GM21447 (cell line): ENCODE measurements around the gene TGFBR3.

Source experiments
- ATAC-seq: cut with Tn5 transposase; IDR thresholded peaks from one replicate; pipeline ENCODE4 v1.9.1; 2021; ENCODE audit not compliant: unreplicated experiment

The TGFBR3 gene

GRCh38 chr1:91741906-91742305, 144.0 kb downstream of the TGFBR3 start:
- ATAC-seq: no peak

GRCh38 chr1:91741301-91741700, 144.7 kb downstream of the TGFBR3 start:
- no peak for ATAC-seq

GRCh38 chr1:91737650-91738049, 148.3 kb downstream of the TGFBR3 start:
- ATAC-seq: no peak

GRCh38 chr1:91736715-91737615, 149.0 kb downstream of the TGFBR3 start:
- ATAC-seq: no peak

GRCh38 chr1:91736146-91736714, 149.7 kb downstream of the TGFBR3 start:
- no peak for ATAC-seq

- no peak for ATAC-seq
Observed at GRCh38 chr1:91735266-91735845, 150.6 kb downstream of the TGFBR3 start.

- ATAC-seq: no peak
Observed at GRCh38 chr1:91734761-91735160, 151.2 kb downstream of the TGFBR3 start.

GRCh38 chr1:91733108-91733710, 152.7 kb downstream of the TGFBR3 start:
- no peak for ATAC-seq

- no peak for ATAC-seq
Observed at GRCh38 chr1:91732291-91733107, 153.5 kb downstream of the TGFBR3 start.

- peak; percentile 42 for ATAC-seq
Observed at GRCh38 chr1:91731815-91732214, 154.1 kb downstream of the TGFBR3 start.

GRCh38 chr1:91730801-91731732, 154.9 kb downstream of the TGFBR3 start:
- ATAC-seq: no peak

GRCh38 chr1:91729621-91730358, 156.2 kb downstream of the TGFBR3 start:
- ATAC-seq: no peak

- ATAC-seq: no peak
Observed at GRCh38 chr1:91727763-91728162, 158.2 kb downstream of the TGFBR3 start.

GRCh38 chr1:91725989-91726721, 159.8 kb downstream of the TGFBR3 start:
- ATAC-seq: no peak

- no peak for ATAC-seq
Observed at GRCh38 chr1:91725618-91725988, 160.3 kb downstream of the TGFBR3 start.

GRCh38 chr1:91724644-91725043, 161.3 kb downstream of the TGFBR3 start:
- no peak for ATAC-seq

GRCh38 chr1:91724231-91724630, 161.7 kb downstream of the TGFBR3 start:
- ATAC-seq: no peak

- no peak for ATAC-seq
Observed at GRCh38 chr1:91720044-91720443, 165.9 kb downstream of the TGFBR3 start.
